ENCODE data around the gene HBA1. TPM values are rescaled to one million over a fixed set of nuclear protein-coding genes. Genes with fewer than 3 reads are reported as not detected.
"Not testable (repeated sequence)": the region's sequence is repeated elsewhere in the genome, so short reads cannot be mapped to it uniquely, and the experiment has no call there.

Gene HBA1
- total RNA-seq, 2 donors from 2014 or later: 7.4 to 50.3 TPM

DNA sequence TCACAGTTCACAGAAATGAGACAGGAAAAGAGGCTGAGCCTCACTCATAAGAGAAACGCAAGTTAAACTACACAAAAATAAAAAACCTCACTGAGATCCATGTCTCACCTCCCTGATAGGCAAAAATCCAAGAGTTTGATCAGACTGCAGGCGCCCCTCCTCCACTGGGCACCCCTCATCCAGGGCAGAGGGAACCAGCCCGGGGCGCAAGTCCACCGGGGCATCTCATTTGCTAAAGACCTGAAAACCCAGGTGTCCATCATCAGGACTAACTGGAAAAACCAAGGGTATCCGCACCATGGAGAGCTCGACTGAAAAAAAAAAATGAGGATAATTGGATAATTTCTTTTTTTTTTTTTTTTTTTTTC is 21.5 kb upstream of the HBA1 start:
- intact Hi-C loops (cut with DNase I): no loop called here

GRCh38 chr16:159136-159849 is 17.2 kb upstream of the HBA1 start:
- Histone ChIP-seq H3K9me3 (no peaks in the 10 kb centered on the region), H3K27me3 (peaks cover 9% of the 10 kb centered on the region), H3K27ac (no peak overlapping the region), H3K9ac (ENCODE audit: low read depth in 2 of 2, low read length in 2 of 2) (no peak overlapping the region), H3K4me3 (no peak overlapping the region), H3K36me3 (no peaks in the 10 kb centered on the region), H3K4me1 (no peaks in the 10 kb centered on the region)
- DNase-seq: no peak
- TF ChIP-seq, protein P1, sequence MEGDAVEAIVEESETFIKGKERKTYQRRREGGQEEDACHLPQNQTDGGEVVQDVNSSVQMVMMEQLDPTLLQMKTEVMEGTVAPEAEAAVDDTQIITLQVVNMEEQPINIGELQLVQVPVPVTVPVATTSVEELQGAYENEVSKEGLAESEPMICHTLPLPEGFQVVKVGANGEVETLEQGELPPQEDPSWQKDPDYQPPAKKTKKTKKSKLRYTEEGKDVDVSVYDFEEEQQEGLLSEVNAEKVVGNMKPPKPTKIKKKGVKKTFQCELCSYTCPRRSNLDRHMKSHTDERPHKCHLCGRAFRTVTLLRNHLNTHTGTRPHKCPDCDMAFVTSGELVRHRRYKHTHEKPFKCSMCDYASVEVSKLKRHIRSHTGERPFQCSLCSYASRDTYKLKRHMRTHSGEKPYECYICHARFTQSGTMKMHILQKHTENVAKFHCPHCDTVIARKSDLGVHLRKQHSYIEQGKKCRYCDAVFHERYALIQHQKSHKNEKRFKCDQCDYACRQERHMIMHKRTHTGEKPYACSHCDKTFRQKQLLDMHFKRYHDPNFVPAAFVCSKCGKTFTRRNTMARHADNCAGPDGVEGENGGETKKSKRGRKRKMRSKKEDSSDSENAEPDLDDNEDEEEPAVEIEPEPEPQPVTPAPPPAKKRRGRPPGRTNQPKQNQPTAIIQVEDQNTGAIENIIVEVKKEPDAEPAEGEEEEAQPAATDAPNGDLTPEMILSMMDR (IDR thresholded peaks at IDR 0.05): no peak
- intact Hi-C loops (cut with DNase I): no loop called here

More for the DNA sequence above, 21.5 kb upstream of the HBA1 start:
- Histone ChIP-seq H3K27me3 (peaks cover 10% of the 10 kb centered on the region), H3K4me1 (no peaks in the 10 kb centered on the region), H3K4me3 (no peak overlapping the region), H3K9me3 (no peaks in the 10 kb centered on the region), H3K36me3 (no peaks in the 10 kb centered on the region), H3K9ac (ENCODE audit: low read depth in 2 of 2, low read length in 2 of 2) (no peak overlapping the region), H3K27ac (no peak overlapping the region)
- TF ChIP-seq, protein P1 (IDR thresholded peaks at IDR 0.05): no peak
- DNase-seq: no peak

DNA sequence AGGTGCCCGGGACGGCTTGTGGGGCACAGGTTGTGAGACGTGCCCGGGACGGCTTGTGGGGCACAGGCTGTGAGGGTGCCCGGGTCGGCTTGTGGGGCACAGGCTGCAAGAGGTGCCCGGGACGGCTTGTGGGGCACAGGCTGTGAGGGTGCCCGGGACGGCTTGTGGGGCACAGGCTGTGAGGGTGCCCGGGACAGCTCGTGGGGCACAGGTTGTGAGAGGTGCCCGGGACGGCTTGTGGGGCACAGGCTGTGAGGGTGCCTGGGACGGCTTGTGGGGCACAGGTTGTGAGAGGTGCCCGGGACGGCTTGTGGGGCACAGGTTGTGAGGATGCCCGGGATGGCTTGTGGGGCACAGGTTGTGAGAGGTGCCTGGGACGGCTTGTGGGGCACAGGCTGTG is 16.2 kb upstream of the HBA1 start:
- H3K9ac ChIP-seq (ENCODE audit: low read depth in 2 of 2, low read length in 2 of 2); DNase-seq; H3K9me3 ChIP-seq; H3K4me1 ChIP-seq; H3K27me3 ChIP-seq; H3K27ac ChIP-seq; H3K36me3 ChIP-seq; intact Hi-C loops (cut with DNase I); H3K4me3 ChIP-seq: not testable (repeated sequence)

DNA sequence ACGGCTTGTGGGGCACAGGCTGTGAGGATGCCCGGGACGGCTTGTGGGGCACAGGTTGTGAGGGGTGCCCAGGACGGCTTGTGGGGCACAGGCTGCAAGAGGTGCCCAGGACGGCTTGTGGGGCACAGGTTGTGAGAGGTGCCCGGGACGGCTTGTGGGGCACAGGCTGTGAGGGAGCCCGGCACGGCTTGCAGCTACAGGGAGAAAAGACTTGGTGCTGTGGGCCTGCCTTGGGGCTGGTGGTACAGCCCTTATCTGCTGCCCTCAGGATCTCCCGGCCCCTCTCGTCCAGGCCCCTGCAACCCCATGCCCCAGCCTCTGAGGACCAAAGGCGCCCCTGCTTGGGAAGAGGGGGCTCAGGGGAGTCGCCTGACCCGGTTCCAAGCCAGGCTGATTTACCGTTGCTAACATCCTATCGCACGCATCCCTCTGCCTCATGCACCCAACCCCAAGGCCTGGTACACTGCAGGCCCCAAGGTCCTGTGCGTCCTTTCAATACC is 15.7 kb upstream of the HBA1 start:
- no peak overlapping the region for H3K4me3 ChIP-seq
- intact Hi-C loops (cut with DNase I): no loop called here
- H3K36me3 ChIP-seq: no peaks in the 10 kb centered on the region
- no peaks in the 10 kb centered on the region for H3K9me3 ChIP-seq
- H3K4me1 ChIP-seq: no peaks in the 10 kb centered on the region
- no peak overlapping the region for H3K9ac ChIP-seq (ENCODE audit: low read depth in 2 of 2, low read length in 2 of 2)
- peaks cover 8% of the 10 kb centered on the region for H3K27me3 ChIP-seq
- H3K27ac ChIP-seq: no peak overlapping the region
- no peak for DNase-seq
- TF ChIP-seq, protein P1 (IDR thresholded peaks at IDR 0.05): no peak

DNA sequence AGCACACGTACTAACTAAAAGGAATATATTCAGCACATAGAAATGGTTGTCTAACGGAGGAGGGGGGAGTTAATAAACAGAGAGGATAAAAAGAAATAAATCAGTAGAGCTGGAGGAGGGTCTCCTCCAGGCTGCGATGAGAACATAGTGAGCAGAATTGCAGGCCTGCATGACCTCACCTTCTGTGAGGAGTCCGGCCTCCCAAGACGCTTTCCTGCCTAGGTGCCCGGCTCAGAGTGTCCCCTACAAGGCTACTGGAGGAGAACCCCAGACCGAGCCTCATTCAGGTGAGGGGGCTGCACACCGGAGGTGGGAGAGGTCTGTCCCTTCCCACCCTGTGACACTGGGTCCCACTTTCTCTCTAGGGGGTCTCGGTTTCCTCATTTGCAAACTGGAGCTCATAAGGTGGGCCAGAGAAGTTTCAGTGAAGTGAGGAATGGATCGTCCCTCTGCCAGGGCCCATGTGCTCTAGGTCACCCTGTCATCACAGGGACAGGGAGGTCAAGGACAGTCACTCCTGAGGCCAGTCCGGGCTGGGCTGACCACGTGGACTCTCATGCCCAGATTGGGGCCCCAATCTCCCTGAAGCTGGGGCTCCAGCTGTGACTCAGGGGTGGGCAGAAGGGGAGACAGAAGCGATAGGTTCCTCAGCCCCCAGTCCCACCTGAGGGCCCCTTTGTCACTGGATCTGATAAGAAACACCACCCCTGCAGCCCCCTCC is 14.0 kb upstream of the HBA1 start:
- Histone ChIP-seq H3K27me3 (peaks cover 25% of the 10 kb centered on the region), H3K27ac (no peak overlapping the region), H3K4me3 (no peak overlapping the region), H3K9ac (ENCODE audit: low read depth in 2 of 2, low read length in 2 of 2) (no peak overlapping the region), H3K36me3 (no peaks in the 10 kb centered on the region), H3K9me3 (no peaks in the 10 kb centered on the region), H3K4me1 (no peaks in the 10 kb centered on the region)
- intact Hi-C loops (cut with DNase I): no loop called here
- TF ChIP-seq, protein P1 (IDR thresholded peaks at IDR 0.05): no peak
- no peak for DNase-seq

GRCh38 chr16:163139-163538 is 13.3 kb upstream of the HBA1 start:
- H3K4me3 ChIP-seq; H3K9me3 ChIP-seq; H3K36me3 ChIP-seq; H3K27ac ChIP-seq; DNase-seq; H3K9ac ChIP-seq (ENCODE audit: low read depth in 2 of 2, low read length in 2 of 2); H3K4me1 ChIP-seq; intact Hi-C loops (cut with DNase I): not testable (repeated sequence)
- H3K27me3 ChIP-seq: peaks cover 32% of the 10 kb centered on the region

DNA sequence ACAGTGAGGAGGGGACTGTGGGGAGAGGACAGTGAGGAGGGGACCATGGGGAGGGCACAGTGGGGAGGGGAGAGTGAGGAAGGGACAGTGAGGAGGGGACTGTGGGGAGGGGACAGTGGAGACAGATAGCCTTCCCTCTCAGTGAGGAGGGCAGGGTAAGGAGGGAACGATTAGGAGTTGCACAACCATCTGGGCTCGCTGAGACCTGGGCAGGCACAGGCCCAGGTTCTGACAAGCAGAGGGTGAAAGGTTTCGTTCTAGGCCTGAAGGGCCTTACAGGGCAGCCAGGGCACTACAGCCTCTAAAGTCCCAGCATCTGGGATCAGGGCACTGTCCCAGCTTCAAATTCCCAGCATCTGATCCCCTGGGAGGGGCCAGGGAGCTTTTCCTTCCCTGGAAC is 12.8 kb upstream of the HBA1 start:
- H3K27ac ChIP-seq; intact Hi-C loops (cut with DNase I); H3K9ac ChIP-seq (ENCODE audit: low read depth in 2 of 2, low read length in 2 of 2); H3K36me3 ChIP-seq; H3K4me3 ChIP-seq; H3K4me1 ChIP-seq; H3K9me3 ChIP-seq; DNase-seq: not testable (repeated sequence)
- H3K27me3 ChIP-seq: peaks cover 35% of the 10 kb centered on the region

DNA sequence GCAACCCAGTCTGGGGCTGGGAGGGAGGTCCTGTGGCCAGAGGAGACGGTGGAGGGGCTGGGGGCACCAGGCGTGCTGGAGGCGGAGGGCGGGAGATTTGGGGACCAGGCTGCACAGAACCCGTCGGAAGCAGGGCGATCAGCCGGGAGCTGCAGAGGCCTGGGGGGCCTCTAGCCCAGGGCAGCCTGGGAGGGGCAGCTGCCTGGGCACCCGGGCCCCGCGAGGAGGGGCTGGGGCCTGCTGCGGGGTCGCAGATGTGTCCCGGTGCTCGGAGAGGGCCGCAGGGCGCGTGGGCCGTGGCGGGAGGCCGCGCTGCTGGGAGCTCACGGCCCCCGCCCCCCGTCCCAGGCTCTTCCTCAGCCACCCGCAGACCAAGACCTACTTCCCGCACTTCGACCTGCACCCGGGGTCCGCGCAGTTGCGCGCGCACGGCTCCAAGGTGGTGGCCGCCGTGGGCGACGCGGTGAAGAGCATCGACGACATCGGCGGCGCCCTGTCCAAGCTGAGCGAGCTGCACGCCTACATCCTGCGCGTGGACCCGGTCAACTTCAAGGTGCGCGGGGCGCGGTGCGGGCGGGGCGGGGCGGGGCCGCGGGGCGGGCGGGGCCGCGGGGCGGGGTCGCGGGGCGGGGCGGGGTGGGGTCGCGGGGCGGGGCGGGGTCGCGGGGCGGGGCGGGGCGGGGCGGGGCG is 12.2 kb upstream of the HBA1 start:
- H3K9ac ChIP-seq (ENCODE audit: low read depth in 2 of 2, low read length in 2 of 2); DNase-seq; H3K27ac ChIP-seq; H3K4me1 ChIP-seq; H3K9me3 ChIP-seq; intact Hi-C loops (cut with DNase I); H3K4me3 ChIP-seq; H3K36me3 ChIP-seq: not testable (repeated sequence)
- H3K27me3 ChIP-seq: peaks cover 35% of the 10 kb centered on the region

Data from colonic mucosa (tissue), 4 donors.